Measurements from ENCODE around the gene CHTOP.

DNA sequence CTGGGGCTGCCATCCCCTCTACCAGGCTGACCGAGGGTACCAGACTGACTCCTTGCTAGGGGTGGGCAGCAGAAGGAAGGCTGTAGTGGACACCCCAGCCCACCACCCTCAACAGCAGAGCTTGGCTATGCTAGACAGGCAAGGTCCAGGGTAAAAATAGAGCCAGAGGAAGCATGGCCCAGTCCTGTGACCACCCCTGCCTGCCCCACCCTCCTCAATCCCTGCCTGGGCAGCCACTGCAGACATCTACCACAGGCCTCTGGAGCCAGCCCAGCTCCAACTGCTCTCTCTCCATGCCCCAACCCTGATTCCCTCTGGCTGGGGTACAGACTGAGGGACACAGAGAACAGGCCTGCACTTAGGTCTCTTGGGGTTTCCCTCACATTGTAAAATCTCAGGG is 3.9 kb upstream of the CHTOP start:
- TF ChIP-seq, protein P1, sequence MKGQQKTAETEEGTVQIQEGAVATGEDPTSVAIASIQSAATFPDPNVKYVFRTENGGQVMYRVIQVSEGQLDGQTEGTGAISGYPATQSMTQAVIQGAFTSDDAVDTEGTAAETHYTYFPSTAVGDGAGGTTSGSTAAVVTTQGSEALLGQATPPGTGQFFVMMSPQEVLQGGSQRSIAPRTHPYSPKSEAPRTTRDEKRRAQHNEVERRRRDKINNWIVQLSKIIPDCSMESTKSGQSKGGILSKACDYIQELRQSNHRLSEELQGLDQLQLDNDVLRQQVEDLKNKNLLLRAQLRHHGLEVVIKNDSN (IDR thresholded peaks at IDR 0.05) = no peak
- TF ChIP-seq CREB1 (IDR thresholded peaks at IDR 0.05; ENCODE audit: low read depth) (no peak), TCF12 (IDR thresholded peaks at IDR 0.05; ENCODE audit: low read depth) (no peak), RAD21 (IDR thresholded peaks at IDR 0.05; ENCODE audit: low read depth) (no peak), TEAD4 (IDR thresholded peaks at IDR 0.05) (no peak), EP300 (IDR thresholded peaks at IDR 0.05; ENCODE audit: borderline replicate concordance) (no peak), TAF1 (IDR thresholded peaks at IDR 0.05; ENCODE audit: low read depth) (no peak), CEBPB (IDR thresholded peaks at IDR 0.05) (no peak), FOXM1 (IDR thresholded peaks at IDR 0.05; ENCODE audit: borderline replicate concordance, low read depth) (no peak), EGR1 (IDR thresholded peaks at IDR 0.05) (no peak)
- TF ChIP-seq, protein P2, sequence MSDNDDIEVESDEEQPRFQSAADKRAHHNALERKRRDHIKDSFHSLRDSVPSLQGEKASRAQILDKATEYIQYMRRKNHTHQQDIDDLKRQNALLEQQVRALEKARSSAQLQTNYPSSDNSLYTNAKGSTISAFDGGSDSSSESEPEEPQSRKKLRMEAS (IDR thresholded peaks at IDR 0.05) = no peak

Data from Ishikawa (cell line).